ENCODE measurements around the gene PRPF39. TPM values are rescaled to one million over a fixed set of nuclear protein-coding genes. Genes with fewer than 3 reads are reported as not detected.
A peak's percentile ranks its signal among the peaks of the same experiment; 100 is the strongest.
"Not testable (repeated sequence)": the region's sequence is repeated elsewhere in the genome, so short reads cannot be mapped to it uniquely, and the experiment has no call there.

Gene PRPF39
- total RNA-seq, 1 donor = 59.8 TPM

DNA sequence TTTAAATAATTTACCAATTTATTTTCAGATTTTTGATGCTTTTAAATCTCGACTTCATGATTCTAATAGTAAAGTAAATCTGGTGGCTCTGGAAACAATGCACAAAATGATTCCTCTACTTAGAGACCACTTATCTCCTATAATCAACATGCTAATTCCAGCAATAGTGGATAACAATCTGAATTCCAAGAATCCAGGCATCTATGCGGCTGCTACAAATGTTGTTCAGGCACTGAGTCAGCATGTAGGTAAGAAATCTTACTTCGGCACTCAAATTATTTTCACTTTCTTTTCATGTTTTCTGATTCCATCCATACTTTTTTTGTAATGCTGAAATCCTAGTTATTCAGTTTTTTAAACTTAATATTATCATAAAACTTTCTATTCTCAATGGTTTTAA is 15.5 kb upstream of the PRPF39 start:
- no peaks in the 10 kb centered on the region for H3K27me3 ChIP-seq (ENCODE audit: insufficient read depth, low read length)
- no peak overlapping the region for H3K4me3 ChIP-seq (ENCODE audit: low read length)
- no peaks in the 10 kb centered on the region for H3K4me1 ChIP-seq (ENCODE audit: insufficient read depth, low read length)
- no peaks in the 10 kb centered on the region for H3K9me3 ChIP-seq (ENCODE audit: low read depth, low read length)

DNA sequence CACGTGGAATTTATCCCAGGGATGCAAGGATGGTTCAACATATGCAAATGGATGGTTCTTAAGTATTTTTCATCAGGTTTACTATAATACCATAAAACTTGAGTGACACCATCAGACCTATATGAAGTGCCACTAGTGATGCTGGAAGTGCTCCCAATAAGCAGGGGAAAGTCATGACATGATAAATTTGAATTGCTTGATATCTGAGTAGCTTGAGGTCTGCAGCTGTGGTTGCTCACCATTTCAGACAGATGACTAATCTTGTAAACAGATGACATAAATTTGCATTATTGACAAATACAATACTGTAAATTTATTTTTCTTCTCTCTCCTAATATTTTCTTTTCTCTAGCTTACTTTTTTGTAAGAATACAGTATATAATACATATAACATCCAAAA is 13.7 kb upstream of the PRPF39 start:
- no peaks in the 10 kb centered on the region for H3K9me3 ChIP-seq (ENCODE audit: low read depth, low read length)

DNA sequence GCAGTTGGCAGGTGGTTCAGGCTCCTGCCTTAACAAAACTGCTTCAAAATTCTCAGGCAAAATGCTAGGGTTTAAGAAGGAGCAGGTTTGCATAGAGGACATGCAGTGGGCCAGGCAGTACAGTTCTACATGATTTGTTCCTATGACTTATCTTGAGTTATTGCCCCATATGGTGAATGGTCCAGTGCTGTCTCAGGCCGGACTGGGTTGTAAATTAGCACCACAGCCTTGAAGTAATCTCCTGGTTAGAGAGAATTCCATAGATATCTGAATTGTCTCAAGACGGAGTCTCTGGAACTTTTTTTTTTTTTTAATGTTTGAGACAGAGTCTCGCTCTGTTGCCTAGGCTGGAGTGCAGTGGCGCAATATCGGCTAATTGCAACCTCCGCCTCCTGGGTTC is 11.8 kb upstream of the PRPF39 start:
- Histone ChIP-seq H3K27me3 (ENCODE audit: insufficient read depth, low read length) (no peaks in the 10 kb centered on the region), H3K4me3 (ENCODE audit: low read length) (no peak overlapping the region), H3K4me1 (ENCODE audit: insufficient read depth, low read length) (no peaks in the 10 kb centered on the region), H3K9me3 (ENCODE audit: low read depth, low read length) (no peaks in the 10 kb centered on the region)

More for the DNA sequence above, 13.7 kb upstream of the PRPF39 start:
- Histone ChIP-seq H3K4me3 (ENCODE audit: low read length) (no peak overlapping the region), H3K27me3 (ENCODE audit: insufficient read depth, low read length) (no peaks in the 10 kb centered on the region), H3K4me1 (ENCODE audit: insufficient read depth, low read length) (no peaks in the 10 kb centered on the region)

DNA sequence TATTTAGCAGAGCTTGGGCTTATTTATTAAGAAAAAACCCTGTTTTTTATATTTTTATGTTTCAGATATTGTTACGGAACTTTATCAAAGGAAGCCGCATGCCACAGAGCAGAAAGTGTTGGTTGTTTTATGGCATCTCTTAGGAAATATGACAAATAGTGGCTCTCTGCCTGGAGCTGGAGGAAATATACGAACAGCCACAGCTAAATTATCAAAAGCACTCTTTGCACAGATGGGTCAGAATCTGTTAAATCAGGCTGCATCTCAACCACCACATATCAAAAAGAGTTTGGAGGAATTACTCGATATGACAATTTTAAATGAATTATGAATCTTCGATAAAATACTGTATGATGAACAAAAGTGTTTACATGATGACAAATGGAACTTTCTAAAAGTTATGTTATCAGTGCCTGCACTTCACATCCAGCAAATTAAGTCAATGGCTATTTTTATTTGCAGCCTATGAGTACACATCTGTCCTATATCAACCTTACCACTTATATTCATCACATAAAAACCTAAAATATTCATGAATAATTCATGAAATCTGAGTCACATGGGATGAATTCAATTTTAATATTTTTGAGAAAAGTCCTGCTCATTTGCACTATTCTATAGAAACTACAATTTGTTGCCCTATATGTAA is 10.6 kb upstream of the PRPF39 start:
- no peaks in the 10 kb centered on the region for H3K27me3 ChIP-seq (ENCODE audit: insufficient read depth, low read length)
- H3K4me3 ChIP-seq (ENCODE audit: low read length) = no peak overlapping the region
- no peaks in the 10 kb centered on the region for H3K9me3 ChIP-seq (ENCODE audit: low read depth, low read length)

DNA sequence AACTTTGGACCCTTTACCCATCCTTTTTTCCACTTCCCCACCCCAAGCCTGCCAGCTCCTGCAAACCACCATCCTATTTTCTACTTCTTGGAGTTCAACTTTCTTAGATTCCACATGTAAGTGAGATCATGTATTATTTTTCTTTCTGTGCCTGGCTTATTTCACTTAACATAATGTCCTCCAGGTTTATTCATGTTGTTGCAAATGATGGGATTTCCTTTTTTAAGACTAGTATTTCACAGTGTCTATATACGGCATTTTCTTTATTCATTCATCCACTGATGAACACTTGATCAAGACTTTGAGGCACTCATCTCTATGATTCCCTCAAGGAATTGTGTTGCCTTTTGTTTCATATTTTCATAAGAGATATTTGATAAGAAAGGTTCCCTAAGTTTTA is 5.6 kb upstream of the PRPF39 start:
- Histone ChIP-seq H3K9me3 (ENCODE audit: low read depth, low read length) (no peaks in the 10 kb centered on the region), H3K4me3 (ENCODE audit: low read length) (no peak overlapping the region), H3K27me3 (ENCODE audit: insufficient read depth, low read length) (no peaks in the 10 kb centered on the region), H3K4me1 (ENCODE audit: insufficient read depth, low read length) (peaks cover 3% of the 10 kb centered on the region)

More for the DNA sequence above, 10.6 kb upstream of the PRPF39 start:
- no peaks in the 10 kb centered on the region for H3K4me1 ChIP-seq (ENCODE audit: insufficient read depth, low read length)

DNA sequence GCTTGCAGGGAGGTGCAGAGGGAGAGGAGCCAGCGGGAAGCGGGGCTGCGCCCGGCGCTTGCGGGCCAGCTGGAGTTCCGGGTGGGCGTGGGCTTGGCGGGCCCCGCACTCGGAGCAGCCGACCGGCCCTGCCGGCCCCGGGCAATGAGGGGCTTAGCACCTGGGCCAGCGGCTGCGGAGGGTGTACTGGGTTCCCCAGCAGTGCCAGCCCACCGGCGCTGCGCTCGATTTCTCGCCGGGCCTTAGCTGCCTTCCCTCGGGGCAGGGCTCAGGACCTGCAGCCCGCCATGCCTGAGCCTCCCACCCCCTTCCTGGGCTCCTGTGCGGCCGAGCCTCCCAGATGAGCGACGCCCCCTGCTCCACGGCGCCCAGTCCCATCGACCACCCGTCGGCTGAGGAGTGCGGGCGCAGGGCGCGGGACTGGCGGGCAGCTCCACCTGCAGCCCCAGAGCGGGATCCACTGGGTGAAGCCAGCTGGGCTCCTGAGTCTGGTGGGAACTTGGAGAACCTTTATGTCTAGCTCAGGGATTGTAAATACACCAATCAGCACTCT is 3.4 kb upstream of the PRPF39 start:
- H3K27me3 ChIP-seq (ENCODE audit: insufficient read depth, low read length); H3K9me3 ChIP-seq (ENCODE audit: low read depth, low read length); H3K4me3 ChIP-seq (ENCODE audit: low read length): not testable (repeated sequence)
- H3K4me1 ChIP-seq (ENCODE audit: insufficient read depth, low read length) = peaks cover 19% of the 10 kb centered on the region

DNA sequence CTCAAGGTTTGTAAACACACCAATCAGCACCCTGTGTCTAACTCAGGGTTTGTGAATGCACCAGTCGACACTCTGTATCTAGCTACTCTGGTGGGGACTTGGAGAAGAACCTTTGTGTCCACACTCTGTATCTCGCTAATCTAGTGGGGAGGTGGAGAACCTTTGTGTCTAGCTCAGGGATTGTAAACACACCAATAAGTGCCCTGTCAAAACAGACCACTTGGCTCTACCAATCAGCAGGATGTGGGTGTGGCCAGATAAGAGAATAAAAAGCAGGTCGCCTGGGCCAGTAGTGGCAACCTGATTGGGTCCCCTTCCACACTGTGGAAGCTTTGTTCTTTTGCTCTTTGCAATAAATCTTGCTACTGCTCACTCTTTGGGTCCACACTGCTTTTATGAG is 2.8 kb upstream of the PRPF39 start:
- not testable (repeated sequence) for H3K9me3 ChIP-seq (ENCODE audit: low read depth, low read length); H3K27me3 ChIP-seq (ENCODE audit: insufficient read depth, low read length); H3K4me3 ChIP-seq (ENCODE audit: low read length)
- peaks cover 25% of the 10 kb centered on the region for H3K4me1 ChIP-seq (ENCODE audit: insufficient read depth, low read length)

DNA sequence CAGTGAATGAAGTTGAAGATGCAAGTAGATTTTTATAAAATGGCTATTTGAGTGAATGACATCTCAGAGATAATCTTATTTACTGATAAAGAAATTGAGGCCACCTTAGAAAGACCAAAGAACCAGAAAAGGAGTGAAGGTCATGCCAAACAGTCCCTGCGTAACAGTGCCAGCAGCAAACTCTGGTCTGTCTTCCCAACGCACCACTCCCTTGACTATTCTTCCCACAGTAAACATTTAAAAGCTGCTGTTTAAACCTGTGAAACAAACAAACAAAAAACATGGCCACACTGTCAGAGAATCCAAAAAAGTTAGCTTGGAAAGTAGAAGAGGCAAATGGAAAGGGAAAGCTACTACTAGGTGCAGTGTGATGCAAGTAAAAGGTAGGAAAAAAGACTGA is 1.5 kb upstream of the PRPF39 start:
- Histone ChIP-seq H3K4me1 (ENCODE audit: insufficient read depth, low read length) (peaks cover 30% of the 10 kb centered on the region), H3K27me3 (ENCODE audit: insufficient read depth, low read length) (no peaks in the 10 kb centered on the region), H3K4me3 (ENCODE audit: low read length) (no peak overlapping the region), H3K9me3 (ENCODE audit: low read depth, low read length) (no peaks in the 10 kb centered on the region)

DNA sequence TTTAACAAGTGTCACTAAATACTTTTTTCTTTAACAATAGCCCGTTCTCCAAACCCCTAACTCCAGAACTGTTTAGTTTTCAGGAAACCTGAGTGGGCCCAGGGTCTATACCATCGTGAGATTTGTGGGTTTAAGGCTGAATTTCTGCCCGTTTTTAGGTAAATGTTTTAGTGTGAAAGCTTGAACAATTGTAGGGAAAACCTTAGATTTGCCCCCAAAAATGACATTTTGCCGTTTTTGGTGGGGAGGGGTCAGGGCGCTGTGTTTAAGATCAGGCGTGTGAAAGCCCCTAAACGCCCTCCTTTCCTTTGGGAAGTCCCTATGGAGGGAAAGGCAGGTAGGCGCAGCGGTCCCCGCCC is 320 bp upstream of the PRPF39 start:
- Histone ChIP-seq H3K27me3 (ENCODE audit: insufficient read depth, low read length) (no peaks in the 10 kb centered on the region), H3K4me1 (ENCODE audit: insufficient read depth, low read length) (peaks cover 36% of the 10 kb centered on the region), H3K9me3 (ENCODE audit: low read depth, low read length) (no peaks in the 10 kb centered on the region), H3K4me3 (ENCODE audit: low read length) (peak overlapping the region; percentile 92)

DNA sequence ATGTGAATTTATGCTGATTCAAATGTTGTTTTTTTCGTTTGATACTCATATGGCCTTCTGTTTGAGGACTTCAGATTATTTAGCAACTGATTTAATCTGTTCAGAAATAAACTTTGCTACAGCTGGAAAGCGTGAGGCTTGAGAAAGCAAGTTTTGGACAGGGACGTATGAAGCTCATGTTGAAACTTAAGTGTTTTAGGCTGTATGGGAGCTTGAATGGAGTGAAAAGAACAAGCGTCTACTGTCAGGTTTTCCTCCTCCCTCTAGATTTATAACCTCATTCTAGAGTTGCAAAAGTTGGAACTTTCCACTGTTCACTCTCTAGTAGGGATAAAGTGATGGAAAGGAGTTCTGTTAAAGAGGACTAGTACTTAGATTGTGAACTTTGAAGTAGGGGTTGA is 1.0 kb downstream of the PRPF39 start:
- H3K9me3 ChIP-seq (ENCODE audit: low read depth, low read length) = no peaks in the 10 kb centered on the region
- H3K4me1 ChIP-seq (ENCODE audit: insufficient read depth, low read length) = peaks cover 36% of the 10 kb centered on the region
- no peaks in the 10 kb centered on the region for H3K27me3 ChIP-seq (ENCODE audit: insufficient read depth, low read length)
- peak overlapping the region; percentile 92 for H3K4me3 ChIP-seq (ENCODE audit: low read length)

DNA sequence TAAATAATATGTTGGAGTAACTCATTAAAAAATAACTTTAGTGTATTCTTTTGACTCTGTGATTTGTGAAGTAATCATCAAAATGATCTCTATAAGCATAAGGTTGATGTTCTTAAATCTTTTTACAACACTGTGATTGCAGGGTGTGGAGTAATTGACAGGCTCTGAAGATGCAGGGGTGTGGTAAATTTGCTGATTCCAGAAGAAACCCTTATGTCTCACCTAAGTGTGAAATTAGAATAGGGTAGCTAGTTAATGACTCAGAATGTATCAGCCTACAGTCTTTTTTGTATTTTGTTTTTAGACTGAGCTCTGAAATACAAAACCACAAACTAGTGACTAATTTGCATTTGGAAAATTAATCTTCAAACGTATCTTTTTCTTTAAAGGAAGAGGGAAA is 5.9 kb downstream of the PRPF39 start:
- H3K4me1 ChIP-seq (ENCODE audit: insufficient read depth, low read length) = peaks cover 28% of the 10 kb centered on the region
- H3K4me3 ChIP-seq (ENCODE audit: low read length) = no peak overlapping the region
- H3K27me3 ChIP-seq (ENCODE audit: insufficient read depth, low read length) = no peaks in the 10 kb centered on the region
- H3K9me3 ChIP-seq (ENCODE audit: low read depth, low read length) = no peaks in the 10 kb centered on the region

DNA sequence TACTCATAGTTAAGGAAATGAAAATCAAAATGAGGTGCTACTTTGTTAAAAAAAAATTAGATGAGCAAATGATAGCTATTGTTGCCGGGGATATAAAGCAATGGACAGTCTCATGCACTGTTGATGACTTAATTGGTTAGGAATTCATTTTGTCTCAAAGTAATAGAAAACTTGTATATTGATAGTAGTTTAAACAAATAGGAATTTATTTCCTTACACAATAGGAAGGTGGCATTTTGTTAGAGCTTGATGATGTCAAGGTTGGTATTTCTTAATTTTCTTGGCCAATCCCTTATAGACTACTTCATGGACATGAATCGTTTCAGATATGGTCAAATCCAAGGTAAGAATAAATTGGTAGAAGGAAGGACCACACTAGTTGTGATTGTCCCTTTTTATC is 7.8 kb downstream of the PRPF39 start:
- Histone ChIP-seq H3K4me3 (ENCODE audit: low read length) (no peak overlapping the region), H3K4me1 (ENCODE audit: insufficient read depth, low read length) (peaks cover 15% of the 10 kb centered on the region), H3K27me3 (ENCODE audit: insufficient read depth, low read length) (no peaks in the 10 kb centered on the region), H3K9me3 (ENCODE audit: low read depth, low read length) (no peaks in the 10 kb centered on the region)

DNA sequence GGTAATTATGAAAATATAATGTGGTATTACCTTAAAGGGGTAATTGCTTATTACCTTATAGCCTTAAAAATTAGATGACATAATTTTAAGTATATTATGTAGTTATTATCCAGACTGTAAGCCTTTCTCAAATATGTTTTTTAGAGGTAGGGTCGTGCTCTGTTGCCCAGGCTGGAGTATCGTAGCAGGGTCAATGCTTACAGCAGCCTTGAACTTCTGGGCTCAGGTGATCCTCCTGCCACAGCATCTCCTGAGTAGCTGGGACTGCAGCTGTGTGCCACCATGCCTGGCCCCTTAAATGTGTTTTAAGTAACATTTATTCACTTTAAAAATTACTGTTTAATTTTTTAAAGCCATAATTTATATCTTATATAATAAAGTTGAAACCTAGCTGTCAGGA is 10.4 kb downstream of the PRPF39 start:
- H3K4me1 ChIP-seq (ENCODE audit: insufficient read depth, low read length) = peaks cover 4% of the 10 kb centered on the region
- no peak overlapping the region for H3K4me3 ChIP-seq (ENCODE audit: low read length)
- H3K27me3 ChIP-seq (ENCODE audit: insufficient read depth, low read length) = no peaks in the 10 kb centered on the region
- H3K9me3 ChIP-seq (ENCODE audit: low read depth, low read length) = no peaks in the 10 kb centered on the region

DNA sequence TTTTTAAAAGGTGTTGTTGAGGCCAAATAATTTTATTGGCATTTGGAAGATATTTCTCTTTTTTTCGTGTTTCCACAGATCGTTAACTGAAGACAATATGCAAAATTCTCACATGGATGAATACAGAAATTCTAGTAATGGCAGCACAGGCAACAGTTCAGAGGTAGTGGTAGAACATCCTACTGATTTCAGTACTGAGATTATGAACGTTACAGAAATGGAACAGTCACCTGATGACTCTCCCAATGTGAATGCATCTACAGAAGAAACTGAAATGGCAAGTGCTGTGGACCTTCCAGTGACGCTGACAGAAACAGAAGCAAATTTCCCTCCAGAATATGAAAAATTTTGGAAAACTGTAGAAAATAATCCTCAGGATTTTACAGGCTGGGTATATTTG is 11.2 kb downstream of the PRPF39 start:
- no peaks in the 10 kb centered on the region for H3K9me3 ChIP-seq (ENCODE audit: low read depth, low read length)
- no peaks in the 10 kb centered on the region for H3K27me3 ChIP-seq (ENCODE audit: insufficient read depth, low read length)

DNA sequence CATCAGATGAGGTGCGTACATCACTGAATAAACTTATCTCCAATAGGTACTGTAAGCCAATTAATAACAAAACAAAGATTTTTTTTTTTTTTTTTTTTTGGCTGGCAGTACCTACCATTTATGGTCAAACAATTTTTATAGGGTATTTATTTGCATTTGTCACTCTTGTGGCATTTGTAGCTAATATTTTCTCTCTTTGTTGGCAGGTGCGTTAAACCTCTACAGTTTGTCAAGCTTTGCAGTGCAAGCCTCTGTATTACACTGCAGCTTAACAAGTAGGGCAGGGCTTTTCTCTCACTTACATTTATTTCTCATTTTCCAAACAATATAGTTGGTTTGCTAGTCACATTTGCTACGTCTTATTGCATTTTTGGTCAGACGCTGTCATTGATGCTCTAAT is 12.3 kb downstream of the PRPF39 start:
- H3K9me3 ChIP-seq (ENCODE audit: low read depth, low read length) = no peaks in the 10 kb centered on the region
- peaks cover under 1% of the 10 kb centered on the region for H3K4me1 ChIP-seq (ENCODE audit: insufficient read depth, low read length)
- H3K4me3 ChIP-seq (ENCODE audit: low read length) = no peak overlapping the region
- H3K27me3 ChIP-seq (ENCODE audit: insufficient read depth, low read length) = no peaks in the 10 kb centered on the region

More for the DNA sequence above, 11.2 kb downstream of the PRPF39 start:
- H3K4me3 ChIP-seq (ENCODE audit: low read length) = no peak overlapping the region
- H3K4me1 ChIP-seq (ENCODE audit: insufficient read depth, low read length) = peaks cover 4% of the 10 kb centered on the region

DNA sequence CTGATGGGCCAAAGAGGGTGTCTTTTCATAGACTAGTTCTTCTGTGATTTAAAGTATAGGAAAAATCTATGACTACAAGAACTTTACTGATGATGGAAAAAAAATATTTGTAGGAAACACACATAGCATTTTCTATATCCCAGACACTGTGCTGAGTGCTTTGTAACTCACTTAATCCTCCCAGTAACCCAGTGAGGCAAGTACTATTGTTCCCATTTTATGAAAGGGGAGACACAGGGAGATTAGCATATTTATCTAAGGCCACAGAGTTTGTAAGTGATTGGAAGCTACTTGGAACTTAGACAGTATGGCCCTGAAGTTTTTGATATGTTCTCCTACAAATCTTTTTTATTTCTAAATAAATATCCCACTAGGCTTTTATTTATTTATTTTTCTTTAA is 19.9 kb downstream of the PRPF39 start:
- Histone ChIP-seq H3K4me3 (ENCODE audit: low read length) (no peak overlapping the region), H3K9me3 (ENCODE audit: low read depth, low read length) (no peaks in the 10 kb centered on the region), H3K27me3 (ENCODE audit: insufficient read depth, low read length) (no peaks in the 10 kb centered on the region), H3K4me1 (ENCODE audit: insufficient read depth, low read length) (no peaks in the 10 kb centered on the region)
